CD14-positive monocyte (primary cell): Measurements from ENCODE around the gene MRPL21. TPM values are rescaled to one million over a fixed set of nuclear protein-coding genes. Genes with fewer than 3 reads are reported as not detected.

Experiments
- DNase-seq, 3 donors: peaks; one replicate each; pipeline ENCODE4 v3.0.0-alpha.2; 2011 to 2022
- H2AFZ ChIP-seq: 2 replicates; pipeline ENCODE4 v1.6.0; 2012; ENCODE audit warnings: mild to moderate bottlenecking, low read depth, low read length, inconsistent platforms; ENCODE audit not compliant: insufficient read depth, poor library complexity, severe bottlenecking
- H3K27ac ChIP-seq, 2 donors: 1 replicate in 1 of 2; 2 replicates in 1 of 2; pipeline ENCODE4 v1.5.1; 2012 to 2013; ENCODE audit warnings: low read length in 2 of 2, control low read depth in 1 of 2, inconsistent platforms in 1 of 2, low read depth in 1 of 2, mild to moderate bottlenecking in 1 of 2
- H3K27me3 ChIP-seq, 2 donors: one replicate each; pipeline versions ENCODE4 v1.6.0 to v1.6.1; 2011 to 2013; ENCODE audit warnings: low read length in 2 of 2; ENCODE audit not compliant: control insufficient read depth in 2 of 2, insufficient read depth in 2 of 2
- H3K36me3 ChIP-seq, 2 donors: replicated peaks in 1 of 2; 1 replicate in 1 of 2; 2 replicates in 1 of 2; pipeline versions ENCODE4 v1.5.1 to v1.6.1; 2012 to 2013; ENCODE audit warnings: low read length in 2 of 2, control low read depth in 1 of 2, inconsistent platforms in 1 of 2, mild to moderate bottlenecking in 1 of 2; ENCODE audit not compliant: insufficient read depth in 2 of 2, control insufficient read depth in 1 of 2
- H3K4me1 ChIP-seq, 2 donors: 1 replicate in 1 of 2; 2 replicates in 1 of 2; pipeline versions ENCODE4 v1.5.1 to v1.6.1; 2012 to 2013; ENCODE audit warnings: low read length in 2 of 2, control low read depth in 1 of 2, inconsistent platforms in 1 of 2, mild to moderate bottlenecking in 1 of 2, moderate library complexity in 1 of 2; ENCODE audit not compliant: insufficient read depth in 2 of 2, control insufficient read depth in 1 of 2
- H3K4me2 ChIP-seq: replicated peaks from 2 replicates; pipeline ENCODE3; 2012; ENCODE audit warnings: low read length, moderate library complexity, mild to moderate bottlenecking; ENCODE audit not compliant: poor library complexity, severe bottlenecking; ENCODE audit errors: extremely low read depth
- H3K4me3 ChIP-seq, 3 experiments: fragments of 200-600 bp in 1 of 3; sonication (generic) in 1 of 3; replicated peaks in 1 of 3; 1 replicate in 2 of 3; 2 replicates in 1 of 3; pipeline ENCODE4 v1.5.1; 2011 to 2013; ENCODE audit warnings: low read length in 3 of 3, mild to moderate bottlenecking in 3 of 3, control low read depth in 2 of 3, low read depth in 2 of 3, inconsistent platforms in 1 of 3, moderate library complexity in 1 of 3
- H3K79me2 ChIP-seq: 2 replicates; pipeline ENCODE4 v1.6.0; 2012; ENCODE audit warnings: mild to moderate bottlenecking, control low read depth, inconsistent platforms, low read length, moderate library complexity; ENCODE audit not compliant: insufficient read depth
- H3K9ac ChIP-seq: 2 replicates; pipeline ENCODE4 v1.6.0; 2017; ENCODE audit warnings: low read length, mild to moderate bottlenecking; ENCODE audit not compliant: insufficient read depth, poor library complexity, severe bottlenecking
- H3K9me3 ChIP-seq, 2 donors: replicated peaks in 1 of 2; 1 replicate in 1 of 2; 2 replicates in 1 of 2; pipeline versions ENCODE4 v1.5.1 to v1.6.1; 2012 to 2013; ENCODE audit warnings: low read length in 2 of 2, control low read depth in 1 of 2; ENCODE audit not compliant: control insufficient read depth in 1 of 2, insufficient read depth in 1 of 2
- H4K20me1 ChIP-seq: 2 replicates; pipeline ENCODE4 v1.6.0; 2012; ENCODE audit warnings: mild to moderate bottlenecking, low read length, control low read depth, moderate library complexity; ENCODE audit not compliant: insufficient read depth
- H3K27ac Mint-ChIP-seq, 7 donors: one replicate each; pipeline ENCODE4 v1.8.0; 2020; ENCODE audit warnings: mild to moderate bottlenecking in 7 of 7, mixed read lengths in 7 of 7, moderate library complexity in 6 of 7, inconsistent platforms in 2 of 7
- H3K27me3 Mint-ChIP-seq, 3 donors: one replicate each; pipeline ENCODE4 v1.8.0; 2021 to 2022; ENCODE audit warnings: low read depth in 3 of 3, mild to moderate bottlenecking in 3 of 3, mixed read lengths in 3 of 3, moderate library complexity in 3 of 3, inconsistent platforms in 1 of 3
- H3K36me3 Mint-ChIP-seq, 2 donors: one replicate each; pipeline ENCODE4 v1.8.0; 2020; ENCODE audit warnings: mixed read lengths in 2 of 2, inconsistent platforms in 1 of 2, mild to moderate bottlenecking in 1 of 2
- H3K4me1 Mint-ChIP-seq: one replicate; pipeline ENCODE4 v1.8.0; 2020; ENCODE audit warnings: mild to moderate bottlenecking, mixed read lengths
- H3K4me3 Mint-ChIP-seq, 2 donors: one replicate each; pipeline ENCODE4 v1.8.0; 2020; ENCODE audit warnings: mild to moderate bottlenecking in 2 of 2, mixed read lengths in 2 of 2, moderate library complexity in 1 of 2
- H3K9me3 Mint-ChIP-seq, 7 donors: one replicate each; pipeline ENCODE4 v1.8.0; 2020 to 2022; ENCODE audit warnings: mixed read lengths in 7 of 7, mild to moderate bottlenecking in 6 of 7, moderate library complexity in 6 of 7, inconsistent platforms in 2 of 7
- CTCF ChIP-seq: fragments of 200-600 bp; IDR thresholded peaks from one replicate; pipeline ENCODE4 v1.8.0; 2022; ENCODE audit warnings: antibody characterized with exemption, mild to moderate bottlenecking
- WGBS: methylation state at CpG from one replicate; pipeline ENCODE4 v1.1.5; 2013; ENCODE audit warnings: missing lambda C conversion rate; ENCODE audit not compliant: insufficient coverage; 5-methylcytosine and 5-hydroxymethylcytosine counted together
- intact Hi-C, 2 donors: fragments of 100-400 bp; cut with micrococcal nuclease; formaldehyde crosslinking; loops; one replicate each; pipeline versions ENCODE4 v1.15.0 to v1.15.1; 2023
- polyA plus RNA-seq, 3 donors: library from polyadenylated mRNA; depleted of rRNA in 1 of 3; unstranded in 2 of 3; stranded (reverse) in 1 of 3; fragments of 300-500 nt in 2 of 3; fragments of >200 nt in 1 of 3; fragmentation: Illumina TruSeq in 2 of 3; gene quantifications; 1 replicate in 2 of 3; 2 replicates in 1 of 3; pipeline ENCODE4 v1.2.3, GENCODE V29; 2012 to 2021

Gene MRPL21
- polyA plus RNA-seq, 3 donors, result 38.8 to 138 (median 104) TPM

- DNase-seq, result no peak
- Histone ChIP-seq H2AFZ (no peak overlapping the region), H3K27me3 (no peaks in the 10 kb centered on the region), H3K4me1 (peaks cover 25 to 27% of the 10 kb centered on the region in 2 donors), H3K27ac (peak overlapping the region in 1 of 2 donors; percentile 31), H4K20me1 (peaks cover 4% of the 10 kb centered on the region), H3K36me3 (peaks cover 64 to 77% of the 10 kb centered on the region in 2 donors), H3K9ac (no peak overlapping the region), H3K79me2 (peaks cover 7% of the 10 kb centered on the region), H3K9me3 (peaks cover 21 to 22% of the 10 kb centered on the region in 2 donors), H3K4me2 (no peak overlapping the region), H3K4me3 (no peak overlapping the region)
- WGBS, result 86% methylated on average over 7 of the region's 10 CpGs
- peak overlapping the region in 2 of 7 donors; percentile 36 to 48 for H3K27ac Mint-ChIP-seq
- intact Hi-C loops, result no loop called here
- peaks cover 0 to 4% (median 0%) of the 10 kb centered on the region in 3 donors for H3K27me3 Mint-ChIP-seq
- H3K4me3 Mint-ChIP-seq, result no peak overlapping the region
- peaks cover 13 to 26% (median 22%) of the 10 kb centered on the region in 7 donors for H3K9me3 Mint-ChIP-seq
- no peak for TF ChIP-seq CTCF
- peaks cover 72 to 85% of the 10 kb centered on the region in 2 donors for H3K36me3 Mint-ChIP-seq
- H3K4me1 Mint-ChIP-seq, result peaks cover 26% of the 10 kb centered on the region
Observed at GRCh38 chr11:68924073-68924925, 20.7 kb upstream of the MRPL21 start.

GRCh38 chr11:68923614-68924013 lies 20.0 kb upstream of the MRPL21 start:
- no peak overlapping the region for H2AFZ ChIP-seq
- peaks cover 21 to 22% of the 10 kb centered on the region in 2 donors for H3K9me3 ChIP-seq
- intact Hi-C loops, result no loop called here
- no peak overlapping the region for H3K27ac ChIP-seq
- H3K27ac Mint-ChIP-seq, result no peak overlapping the region
- no peak for DNase-seq
- H3K9me3 Mint-ChIP-seq, result peaks cover 13 to 26% (median 22%) of the 10 kb centered on the region in 7 donors
- TF ChIP-seq CTCF, result no peak
- H3K36me3 Mint-ChIP-seq, result peaks cover 75 to 85% of the 10 kb centered on the region in 2 donors
- H3K27me3 Mint-ChIP-seq, result peaks cover 0 to 4% (median 0%) of the 10 kb centered on the region in 3 donors
- no peaks in the 10 kb centered on the region for H3K27me3 ChIP-seq
- no peak overlapping the region for H3K4me3 Mint-ChIP-seq
- peaks cover 4% of the 10 kb centered on the region for H4K20me1 ChIP-seq
- no peak overlapping the region for H3K9ac ChIP-seq
- H3K79me2 ChIP-seq, result peaks cover 7% of the 10 kb centered on the region
- no peak overlapping the region for H3K4me2 ChIP-seq
- peaks cover 19% of the 10 kb centered on the region for H3K4me1 Mint-ChIP-seq
- 100% methylated on average over 1 of the region's 3 CpGs for WGBS
- H3K4me1 ChIP-seq, result peaks cover 19 to 20% of the 10 kb centered on the region in 2 donors
- peaks cover 64 to 77% of the 10 kb centered on the region in 2 donors for H3K36me3 ChIP-seq
- H3K4me3 ChIP-seq, result no peak overlapping the region
